Smooth muscle cell (in vitro differentiated cells): Measurements from ENCODE around the gene WBP2NL. TPM values are rescaled to one million over a fixed set of nuclear protein-coding genes. Genes with fewer than 3 reads are reported as not detected.

Experiments
- DNase-seq: peaks from one replicate; lab custom pipeline; 2025; ENCODE audit not compliant: unreplicated experiment; lab: John Stamatoyannopoulos, UW
- H2AFZ ChIP-seq: fragments of 200-600 bp; sonication (generic); 2 replicates; pipeline ENCODE4 v1.6.0; 2016; ENCODE audit warnings: antibody characterized with exemption, low read depth, mild to moderate bottlenecking
- H3F3A ChIP-seq: fragments of 200-600 bp; sonication (generic); 2 replicates; pipeline ENCODE4 v1.6.0; 2017; ENCODE audit warnings: antibody characterized with exemption, low read depth
- H3K27ac ChIP-seq: fragments of 200-600 bp; sonication (generic); 2 replicates; pipeline ENCODE4 v1.5.1; 2016; ENCODE audit warnings: low read depth, mild to moderate bottlenecking
- H3K27me3 ChIP-seq: fragments of 200-600 bp; sonication (generic); 2 replicates; pipeline ENCODE4 v1.6.1; 2016; ENCODE audit warnings: low read depth, mild to moderate bottlenecking
- H3K36me3 ChIP-seq: fragments of 200-600 bp; sonication (generic); 2 replicates; pipeline ENCODE4 v1.5.1; 2016; ENCODE audit warnings: low read depth
- H3K4me1 ChIP-seq: fragments of 200-600 bp; sonication (generic); 2 replicates; pipeline ENCODE4 v1.5.1; 2016; ENCODE audit warnings: low read depth
- H3K4me2 ChIP-seq: fragments of 200-600 bp; sonication (generic); 2 replicates; pipeline ENCODE4 v1.6.0; 2016; ENCODE audit warnings: mild to moderate bottlenecking
- H3K4me3 ChIP-seq: fragments of 200-600 bp; sonication (generic); 2 replicates; pipeline ENCODE4 v1.5.1; 2016; ENCODE audit warnings: mild to moderate bottlenecking
- H3K79me2 ChIP-seq: fragments of 200-600 bp; sonication (generic); 2 replicates; pipeline ENCODE4 v1.6.0; 2016; ENCODE audit warnings: low read depth, mild to moderate bottlenecking
- H3K9ac ChIP-seq: fragments of 200-600 bp; sonication (generic); 2 replicates; pipeline ENCODE4 v1.6.0; 2016; ENCODE audit warnings: low read depth
- H3K9me3 ChIP-seq: fragments of 200-600 bp; sonication (generic); replicated peaks from 2 replicates; pipeline ENCODE4 v1.5.1; 2016; ENCODE audit warnings: low read depth
- H4K20me1 ChIP-seq: fragments of 200-600 bp; sonication (generic); 2 replicates; pipeline ENCODE4 v1.6.0; 2016; ENCODE audit warnings: low read depth
- WGBS: methylation state at CpG from one replicate; pipeline ENCODE4 v1.1.7; 2016; ENCODE audit warnings: low lambda C conversion rate; 5-methylcytosine and 5-hydroxymethylcytosine counted together
- polyA plus RNA-seq: library from polyadenylated mRNA; unstranded; fragments of >200 nt; fragmentation: Nextera tagmentation; extraction: Ambion mirVana; gene quantifications from 2 replicates; pipeline ENCODE4 v1.2.1, GENCODE V29; 2016
- total RNA-seq: library from RNA; depleted of rRNA; stranded (reverse); fragments of >200 nt; gene quantifications from 2 replicates; pipeline ENCODE4 v1.2.3, GENCODE V29; 2014
- TF ChIP-seq, protein P1 (sequence below): fragments of 200-600 bp; sonication (generic); IDR thresholded peaks from 2 replicates; pipeline ENCODE4 v1.5.1; 2017; ENCODE audit warnings: borderline replicate concordance, mild to moderate bottlenecking, antibody characterized with exemption; ENCODE audit not compliant: insufficient read depth, poor library complexity, severe bottlenecking

Gene WBP2NL
- total and polyA plus RNA-seq, 2 experiments from 2014 or later, result 0.10 TPM; not detected in 1

DNA sequence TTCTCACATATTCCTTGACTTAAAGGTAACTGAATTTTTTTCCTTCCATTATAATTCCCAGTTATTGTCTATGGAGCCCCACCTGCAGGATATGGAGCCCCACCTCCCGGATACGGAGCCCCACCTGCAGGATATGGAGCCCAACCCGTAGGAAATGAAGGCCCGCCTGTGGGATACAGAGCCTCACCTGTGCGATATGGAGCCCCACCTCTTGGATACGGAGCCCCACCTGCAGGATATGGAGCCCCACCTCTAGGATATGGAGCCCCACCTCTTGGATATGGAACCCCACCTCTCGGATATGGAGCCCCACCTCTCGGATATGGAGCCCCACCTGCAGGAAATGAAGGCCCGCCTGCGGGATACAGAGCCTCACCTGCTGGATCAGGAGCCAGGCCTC is 28.1 kb downstream of the WBP2NL start:
- DNase-seq, result no peak
- Histone ChIP-seq H4K20me1 (no peaks in the 10 kb centered on the region), H3K4me1 (no peaks in the 10 kb centered on the region), H3K36me3 (no peaks in the 10 kb centered on the region), H3K79me2 (no peaks in the 10 kb centered on the region), H3K4me3 (no peak overlapping the region), H3K4me2 (no peak overlapping the region), H2AFZ (no peak overlapping the region), H3K27me3 (no peaks in the 10 kb centered on the region), H3F3A (no peaks in the 10 kb centered on the region), H3K27ac (no peak overlapping the region), H3K9ac (no peak overlapping the region), H3K9me3 (no peaks in the 10 kb centered on the region)
- 85% methylated on average over 10 of the region's 10 CpGs for WGBS
- TF ChIP-seq, protein P1, sequence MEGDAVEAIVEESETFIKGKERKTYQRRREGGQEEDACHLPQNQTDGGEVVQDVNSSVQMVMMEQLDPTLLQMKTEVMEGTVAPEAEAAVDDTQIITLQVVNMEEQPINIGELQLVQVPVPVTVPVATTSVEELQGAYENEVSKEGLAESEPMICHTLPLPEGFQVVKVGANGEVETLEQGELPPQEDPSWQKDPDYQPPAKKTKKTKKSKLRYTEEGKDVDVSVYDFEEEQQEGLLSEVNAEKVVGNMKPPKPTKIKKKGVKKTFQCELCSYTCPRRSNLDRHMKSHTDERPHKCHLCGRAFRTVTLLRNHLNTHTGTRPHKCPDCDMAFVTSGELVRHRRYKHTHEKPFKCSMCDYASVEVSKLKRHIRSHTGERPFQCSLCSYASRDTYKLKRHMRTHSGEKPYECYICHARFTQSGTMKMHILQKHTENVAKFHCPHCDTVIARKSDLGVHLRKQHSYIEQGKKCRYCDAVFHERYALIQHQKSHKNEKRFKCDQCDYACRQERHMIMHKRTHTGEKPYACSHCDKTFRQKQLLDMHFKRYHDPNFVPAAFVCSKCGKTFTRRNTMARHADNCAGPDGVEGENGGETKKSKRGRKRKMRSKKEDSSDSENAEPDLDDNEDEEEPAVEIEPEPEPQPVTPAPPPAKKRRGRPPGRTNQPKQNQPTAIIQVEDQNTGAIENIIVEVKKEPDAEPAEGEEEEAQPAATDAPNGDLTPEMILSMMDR, result no peak

GRCh38 chr22:42033263-42034181 is 34.9 kb downstream of the WBP2NL start:
- WGBS, result 85% methylated on average over 5 of the region's 5 CpGs
- TF ChIP-seq, protein P1, result no peak
- no peak for DNase-seq
- no peaks in the 10 kb centered on the region for H3K36me3 ChIP-seq
- H3K27me3 ChIP-seq, result no peaks in the 10 kb centered on the region
- H3K4me1 ChIP-seq, result no peaks in the 10 kb centered on the region
- no peak overlapping the region for H3K9ac ChIP-seq
- no peak overlapping the region for H3K27ac ChIP-seq
- no peaks in the 10 kb centered on the region for H3F3A ChIP-seq
- no peaks in the 10 kb centered on the region for H3K9me3 ChIP-seq
- no peaks in the 10 kb centered on the region for H3K79me2 ChIP-seq
- no peak overlapping the region for H2AFZ ChIP-seq
- no peak overlapping the region for H3K4me3 ChIP-seq
- no peaks in the 10 kb centered on the region for H4K20me1 ChIP-seq
- H3K4me2 ChIP-seq, result no peak overlapping the region

GRCh38 chr22:42035256-42035655 is 36.7 kb downstream of the WBP2NL start:
- H3K9ac ChIP-seq, result no peak overlapping the region
- no peak overlapping the region for H2AFZ ChIP-seq
- H3K4me2 ChIP-seq, result no peak overlapping the region
- H3F3A ChIP-seq, result no peaks in the 10 kb centered on the region
- no peaks in the 10 kb centered on the region for H3K27me3 ChIP-seq
- DNase-seq, result no peak
- H3K79me2 ChIP-seq, result no peaks in the 10 kb centered on the region
- no peaks in the 10 kb centered on the region for H3K4me1 ChIP-seq
- no peak overlapping the region for H3K27ac ChIP-seq
- TF ChIP-seq, protein P1, result no peak
- WGBS, result 90% methylated on average over 8 of the region's 8 CpGs
- no peaks in the 10 kb centered on the region for H4K20me1 ChIP-seq
- H3K9me3 ChIP-seq, result no peaks in the 10 kb centered on the region
- H3K4me3 ChIP-seq, result no peak overlapping the region
- no peaks in the 10 kb centered on the region for H3K36me3 ChIP-seq

- H4K20me1 ChIP-seq, result no peaks in the 10 kb centered on the region
- no peak for DNase-seq
- TF ChIP-seq, protein P1, result no peak
- no peaks in the 10 kb centered on the region for H3F3A ChIP-seq
- no peak overlapping the region for H3K9ac ChIP-seq
- H3K9me3 ChIP-seq, result peaks cover 4% of the 10 kb centered on the region
- H3K27ac ChIP-seq, result no peak overlapping the region
- H3K36me3 ChIP-seq, result no peaks in the 10 kb centered on the region
- H3K27me3 ChIP-seq, result no peaks in the 10 kb centered on the region
- no peak overlapping the region for H2AFZ ChIP-seq
- no peaks in the 10 kb centered on the region for H3K4me1 ChIP-seq
- no peaks in the 10 kb centered on the region for H3K79me2 ChIP-seq
- no peak overlapping the region for H3K4me3 ChIP-seq
- H3K4me2 ChIP-seq, result no peak overlapping the region
- 94% methylated on average over 5 of the region's 5 CpGs for WGBS
Observed at GRCh38 chr22:42039271-42039670, 40.7 kb downstream of the WBP2NL start.
